Gastrocnemius medialis (tissue), 4 donors: Measurements from ENCODE around the gene FPR3. TPM values are rescaled to one million over a fixed set of nuclear protein-coding genes. Genes with fewer than 3 reads are reported as not detected.
"Not testable (repeated sequence)": the region's sequence is repeated elsewhere in the genome, so short reads cannot be mapped to it uniquely, and the experiment has no call there.

Experiments used
- ATAC-seq, 2 donors: fragments of 150-250 bp; one replicate each; pipeline ENCODE4 v1.9.1; 2016
- DNase-seq, 2 donors: peaks; one replicate each; pipeline ENCODE4 v3.0.0-alpha.2; 2019
- H3K27ac ChIP-seq, 4 donors: fragments of 200-600 bp; sonication (generic); 1 replicate in 1 of 4; 2 replicates in 3 of 4; pipeline ENCODE4 v1.5.1; 2016 to 2018; ENCODE audit warnings: mild to moderate bottlenecking in 2 of 4, moderate library complexity in 1 of 4
- H3K27me3 ChIP-seq, 3 donors: fragments of 200-600 bp; sonication (generic) in 2 of 3; 1 replicate in 1 of 3; 2 replicates in 2 of 3; pipeline versions ENCODE4 v1.5.1 to v1.6.0; 2016 to 2019; ENCODE audit warnings: mild to moderate bottlenecking in 1 of 3, moderate library complexity in 1 of 3
- H3K36me3 ChIP-seq, 2 donors: fragments of 200-600 bp; sonication (generic) in 1 of 2; one replicate each; pipeline ENCODE4 v1.5.1; 2017 to 2018
- H3K4me1 ChIP-seq, 2 donors: fragments of 200-600 bp; sonication (generic) in 1 of 2; one replicate each; pipeline ENCODE4 v1.5.1; 2016 to 2017; ENCODE audit warnings: mild to moderate bottlenecking in 2 of 2
- H3K4me3 ChIP-seq, 4 donors: fragments of 200-600 bp; sonication (generic) in 3 of 4; 1 replicate in 1 of 4; 2 replicates in 3 of 4; pipeline ENCODE4 v1.5.1; 2016 to 2019; ENCODE audit warnings: mild to moderate bottlenecking in 2 of 4
- H3K9me3 ChIP-seq, 3 donors: fragments of 200-600 bp; sonication (generic) in 2 of 3; 1 replicate in 1 of 3; 2 replicates in 2 of 3; pipeline ENCODE4 v1.5.1; 2016 to 2019
- POLR2A ChIP-seq, 2 donors: fragments of 450-650 bp; IDR thresholded peaks; one replicate each; pipeline ENCODE4 v1.6.1; 2017; ENCODE audit warnings: antibody characterized with exemption in 2 of 2, mild to moderate bottlenecking in 2 of 2, moderate library complexity in 2 of 2
- in situ Hi-C, 4 donors: fragments of 200-750 bp; cut with MboI; loops; one replicate each; pipeline versions ENCODE4 v1.15.0 to v1.8.0; 2017; ENCODE audit warnings: low sequenced_read_pairs in 4 of 4
- intact Hi-C: fragments of 100-400 bp; cut with DNase I; formaldehyde crosslinking; loops from one replicate; pipeline ENCODE4 v1.15.1; 2023; ENCODE audit warnings: low total_unique reads
- total RNA-seq, 4 donors: library from RNA; depleted of rRNA; stranded (reverse); fragments of >200 nt; gene quantifications; one replicate each; pipeline versions ENCODE4 v1.1.0 to v1.2.3, GENCODE V29; 2016
- TF ChIP-seq, protein P1 (sequence below), 5 experiments: fragments of 450-650 bp in 3 of 5; fragments of 200-600 bp in 2 of 5; sonication (generic) in 2 of 5; IDR thresholded peaks in 4 of 5; conservative IDR thresholded peaks in 1 of 5; 1 replicate in 4 of 5; 2 replicates in 1 of 5; pipeline ENCODE4 v1.5.1; 2016 to 2019; ENCODE audit warnings: antibody characterized with exemption in 5 of 5, mild to moderate bottlenecking in 3 of 5, moderate library complexity in 3 of 5

Gene FPR3
- total RNA-seq, 4 donors from 2014 or later = 0.66 to 2.2 (median 1.4) TPM

DNA sequence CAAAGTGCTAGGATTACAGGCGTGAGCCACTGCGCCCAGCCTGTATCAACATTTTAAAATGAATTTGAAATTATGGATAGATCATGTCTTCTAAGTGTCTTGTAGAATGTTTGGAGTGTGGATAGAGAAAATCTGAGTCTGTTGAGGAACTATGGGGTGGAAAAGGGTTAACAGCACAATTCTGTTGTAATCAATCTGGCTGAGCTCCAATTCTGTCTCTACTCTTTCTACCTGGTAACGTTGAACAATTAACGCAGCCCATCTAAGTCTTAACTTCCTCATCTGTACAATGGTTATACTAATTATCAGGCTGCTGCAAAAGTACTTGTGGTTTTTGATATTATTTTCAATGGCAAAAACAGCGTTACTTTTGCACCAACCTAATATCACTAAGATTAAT lies 29.9 kb upstream of the FPR3 start:
- intact Hi-C loops (no loop called here), in situ Hi-C loops (no loop called here)
- no peaks in the 10 kb centered on the region for H3K4me1 ChIP-seq
- TF ChIP-seq, protein P1, sequence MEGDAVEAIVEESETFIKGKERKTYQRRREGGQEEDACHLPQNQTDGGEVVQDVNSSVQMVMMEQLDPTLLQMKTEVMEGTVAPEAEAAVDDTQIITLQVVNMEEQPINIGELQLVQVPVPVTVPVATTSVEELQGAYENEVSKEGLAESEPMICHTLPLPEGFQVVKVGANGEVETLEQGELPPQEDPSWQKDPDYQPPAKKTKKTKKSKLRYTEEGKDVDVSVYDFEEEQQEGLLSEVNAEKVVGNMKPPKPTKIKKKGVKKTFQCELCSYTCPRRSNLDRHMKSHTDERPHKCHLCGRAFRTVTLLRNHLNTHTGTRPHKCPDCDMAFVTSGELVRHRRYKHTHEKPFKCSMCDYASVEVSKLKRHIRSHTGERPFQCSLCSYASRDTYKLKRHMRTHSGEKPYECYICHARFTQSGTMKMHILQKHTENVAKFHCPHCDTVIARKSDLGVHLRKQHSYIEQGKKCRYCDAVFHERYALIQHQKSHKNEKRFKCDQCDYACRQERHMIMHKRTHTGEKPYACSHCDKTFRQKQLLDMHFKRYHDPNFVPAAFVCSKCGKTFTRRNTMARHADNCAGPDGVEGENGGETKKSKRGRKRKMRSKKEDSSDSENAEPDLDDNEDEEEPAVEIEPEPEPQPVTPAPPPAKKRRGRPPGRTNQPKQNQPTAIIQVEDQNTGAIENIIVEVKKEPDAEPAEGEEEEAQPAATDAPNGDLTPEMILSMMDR (IDR thresholded peaks at IDR 0.05 in 4 of 5, conservative IDR thresholded peaks at IDR 0.05 in 1 of 5) = no peak
- no peak overlapping the region for H3K27ac ChIP-seq
- H3K36me3 ChIP-seq = no peaks in the 10 kb centered on the region
- no peak for ATAC-seq
- no peak overlapping the region for H3K4me3 ChIP-seq
- H3K27me3 ChIP-seq = no peaks in the 10 kb centered on the region
- no peaks in the 10 kb centered on the region for H3K9me3 ChIP-seq
- DNase-seq = no peak

DNA sequence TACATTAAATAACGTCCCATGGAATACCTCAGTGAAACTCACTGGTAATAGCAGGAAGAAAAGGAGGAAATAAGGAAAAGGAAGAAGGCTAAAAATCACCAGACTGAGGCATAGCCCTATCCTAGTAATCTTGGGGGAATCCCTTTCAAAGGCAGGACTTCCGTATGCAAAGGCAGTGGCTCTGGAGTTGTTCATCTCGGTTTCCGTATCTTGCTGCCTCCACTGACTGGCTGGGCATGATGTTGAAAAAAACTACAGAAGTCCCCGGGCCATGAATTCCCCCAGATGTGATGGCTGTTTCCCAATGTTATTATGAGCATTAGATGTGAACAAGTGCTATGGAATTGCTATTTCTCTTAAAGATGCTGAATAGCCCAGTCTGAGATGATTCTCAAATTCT lies 28.5 kb upstream of the FPR3 start:
- in situ Hi-C loops = no loop called here
- no peaks in the 10 kb centered on the region for H3K9me3 ChIP-seq
- TF ChIP-seq, protein P1 (IDR thresholded peaks at IDR 0.05 in 4 of 5, conservative IDR thresholded peaks at IDR 0.05 in 1 of 5) = no peak
- TF ChIP-seq POLR2A (IDR thresholded peaks at IDR 0.05) = no peak

DNA sequence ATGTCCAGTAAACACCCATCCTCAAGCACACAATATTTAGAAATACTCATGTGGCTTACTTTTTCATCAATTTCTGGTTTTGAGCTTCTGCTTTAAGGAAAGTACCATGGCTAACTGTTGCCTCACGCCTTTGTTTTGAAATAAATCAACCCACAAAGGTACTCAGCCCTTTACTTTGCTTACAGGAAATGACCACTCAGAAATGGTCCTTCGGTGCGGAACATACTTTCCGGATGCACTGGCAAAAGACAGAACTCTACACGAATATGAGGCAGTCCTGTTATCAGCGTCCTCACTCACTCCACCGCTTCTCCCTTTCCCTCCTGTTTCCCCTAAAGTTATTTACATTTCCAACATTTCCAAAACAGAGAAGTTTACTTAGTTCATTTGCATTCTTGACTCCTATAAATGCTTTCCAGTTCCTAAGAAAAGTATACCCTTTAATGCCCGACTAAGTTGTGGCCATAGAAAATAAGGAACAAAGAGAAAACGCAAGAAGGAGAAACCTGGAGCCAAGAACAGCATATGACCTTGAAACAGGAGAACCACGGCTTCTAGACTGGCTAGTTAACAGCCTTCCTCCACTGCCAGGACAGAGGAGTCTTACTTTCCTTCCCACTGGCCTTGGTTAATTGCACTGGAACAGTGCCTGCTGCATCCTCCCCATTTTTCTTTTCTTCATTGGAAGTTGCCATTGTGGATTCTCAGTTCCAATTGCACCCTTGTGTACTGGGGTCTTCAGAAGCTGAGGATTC lies 23.4 kb upstream of the FPR3 start:
- H3K36me3 ChIP-seq = no peaks in the 10 kb centered on the region
- no peak for DNase-seq
- no peaks in the 10 kb centered on the region for H3K4me1 ChIP-seq
- H3K4me3 ChIP-seq = no peak overlapping the region
- H3K27me3 ChIP-seq = peaks cover 0 to 3% (median 0%) of the 10 kb centered on the region in 3 donors
- ATAC-seq = no peak
- no peak overlapping the region for H3K27ac ChIP-seq
- in situ Hi-C loops (no loop called here), intact Hi-C loops (loop anchor here (10.0 kb wide), 1 partner anchor 107 kb away; no protein-coding TSS in a partner anchor)
- no peaks in the 10 kb centered on the region for H3K9me3 ChIP-seq
- TF ChIP-seq POLR2A (IDR thresholded peaks at IDR 0.05) = no peak
- TF ChIP-seq, protein P1 (IDR thresholded peaks at IDR 0.05 in 4 of 5, conservative IDR thresholded peaks at IDR 0.05 in 1 of 5) = no peak

More for the DNA sequence above, 28.5 kb upstream of the FPR3 start:
- intact Hi-C loops = no loop called here
- DNase-seq (no peak), ATAC-seq (no peak)
- Histone ChIP-seq H3K27me3 (peaks cover 0 to 3% (median 0%) of the 10 kb centered on the region in 3 donors), H3K4me1 (no peaks in the 10 kb centered on the region), H3K36me3 (no peaks in the 10 kb centered on the region), H3K4me3 (no peak overlapping the region), H3K27ac (no peak overlapping the region)

DNA sequence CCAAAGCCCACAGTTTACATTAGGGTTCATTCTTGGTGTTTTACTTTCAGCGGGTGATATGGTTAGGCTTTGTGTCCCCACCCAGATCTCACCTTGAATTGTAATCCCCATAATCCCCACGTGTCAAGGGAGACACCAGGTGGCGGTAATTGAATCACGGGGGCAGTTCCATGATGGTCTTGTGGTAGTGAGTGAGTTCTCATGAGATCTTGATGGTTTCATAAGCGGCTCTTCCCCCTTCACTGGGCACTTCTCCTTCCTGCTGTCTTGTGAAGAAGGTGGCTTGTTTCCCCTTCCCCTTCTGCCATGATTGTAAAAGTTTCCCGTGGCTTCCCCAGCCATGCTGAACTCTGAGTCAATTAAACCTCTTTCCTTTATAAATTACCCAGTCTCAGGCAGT lies 22.0 kb upstream of the FPR3 start:
- DNase-seq = no peak
- Histone ChIP-seq H3K4me3 (no peak overlapping the region), H3K4me1 (no peaks in the 10 kb centered on the region), H3K36me3 (no peaks in the 10 kb centered on the region), H3K27ac (no peak overlapping the region), H3K27me3 (peaks cover 0 to 3% (median 0%) of the 10 kb centered on the region in 3 donors), H3K9me3 (no peaks in the 10 kb centered on the region)
- no peak for TF ChIP-seq POLR2A (IDR thresholded peaks at IDR 0.05)
- TF ChIP-seq, protein P1 (IDR thresholded peaks at IDR 0.05 in 4 of 5, conservative IDR thresholded peaks at IDR 0.05 in 1 of 5) = no peak
- intact Hi-C loops = loop anchor here (10.0 kb wide), 1 partner anchor 108 kb away; no protein-coding TSS in a partner anchor
- ATAC-seq = no peak
- in situ Hi-C loops = no loop called here

DNA sequence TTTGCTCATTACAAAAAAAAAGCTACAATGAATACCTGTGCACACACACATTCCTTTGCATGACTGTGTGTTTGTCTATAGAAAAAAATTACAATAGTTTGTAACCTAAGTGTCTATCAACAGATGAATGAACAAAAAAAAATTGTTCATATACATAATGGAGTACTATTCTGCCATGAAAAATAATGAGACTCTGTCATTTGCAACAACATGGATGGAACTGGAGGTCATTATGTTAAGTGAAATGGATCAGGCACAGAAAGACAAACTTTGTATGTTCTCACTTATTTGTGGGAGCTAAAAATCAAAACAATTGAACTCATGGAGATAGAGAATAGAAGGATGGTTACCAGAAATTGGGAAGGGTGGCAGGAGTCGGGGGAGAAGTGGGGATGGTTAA lies 18.4 kb upstream of the FPR3 start:
- H3K27me3 ChIP-seq, H3K27ac ChIP-seq, ATAC-seq, H3K4me1 ChIP-seq, DNase-seq, in situ Hi-C loops, H3K4me3 ChIP-seq, H3K36me3 ChIP-seq, H3K9me3 ChIP-seq: not testable (repeated sequence)
- intact Hi-C loops = loop anchor here (10.0 kb wide), 1 partner anchor 112 kb away; no protein-coding TSS in a partner anchor
